Measurements from ENCODE around the gene ERP29. TPM values are rescaled to one million over a fixed set of nuclear protein-coding genes. Genes with fewer than 3 reads are reported as not detected.

Gene ERP29
- total and polyA plus RNA-seq, 2 of the 13 experiments (the other 11 are each of a cell fraction or from before 2014, with no cell fraction given): 111 to 147 TPM

GRCh38 chr12:112013601-112014402 is 576 bp downstream of the ERP29 start (continued):
- TF ChIP-seq ZNF318 (CRISPR knock-in tag; IDR thresholded peaks at IDR 0.05) (no peak), ZHX1 (CRISPR knock-in tag; IDR thresholded peaks at IDR 0.05; ENCODE audit: low read depth) (0 out of 2 replicates have a peak, but pooled peaks have one; percentile 27), ZNF44 (CRISPR knock-in tag; IDR thresholded peaks at IDR 0.05) (no peak), TRIM22 (IDR thresholded peaks at IDR 0.05) (no peak), ZNF546 (CRISPR knock-in tag; conservative IDR thresholded peaks at IDR 0.05) (no peak; the same call in 1 of the 2 replicates), TFDP1 (CRISPR knock-in tag; IDR thresholded peaks at IDR 0.05; ENCODE audit: borderline replicate concordance) (no peak), ZBTB39 (CRISPR knock-in tag; IDR thresholded peaks at IDR 0.05) (no peak), ZBTB49 (CRISPR knock-in tag; IDR thresholded peaks at IDR 0.05; ENCODE audit: borderline replicate concordance) (no peak)
